ENCODE measurements around the gene ADAMTS16.

Gene ADAMTS16

DNA sequence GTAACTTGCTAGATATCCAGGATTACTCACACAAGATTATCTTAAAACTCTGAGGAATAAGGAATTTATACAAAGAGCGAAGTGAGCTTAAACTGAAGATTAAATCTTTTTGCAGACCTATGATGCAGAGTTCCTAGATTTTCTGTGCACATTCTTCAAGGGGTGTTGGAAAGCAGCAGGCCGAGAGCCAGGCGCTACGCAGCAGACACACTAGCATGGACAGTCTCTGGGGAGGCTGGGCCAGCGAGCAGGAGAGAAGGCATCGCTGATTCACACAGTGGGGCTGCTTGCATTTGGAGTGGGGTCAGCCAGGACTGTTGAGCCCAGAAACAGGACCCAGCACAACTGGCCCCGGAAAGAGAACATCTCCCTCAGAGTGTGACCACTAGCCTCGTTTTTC, 136.3 kb downstream of the ADAMTS16 start:
- in situ Hi-C loops (cut with HindIII; ENCODE audit: low sequenced_read_pairs) = no loop called here

DNA sequence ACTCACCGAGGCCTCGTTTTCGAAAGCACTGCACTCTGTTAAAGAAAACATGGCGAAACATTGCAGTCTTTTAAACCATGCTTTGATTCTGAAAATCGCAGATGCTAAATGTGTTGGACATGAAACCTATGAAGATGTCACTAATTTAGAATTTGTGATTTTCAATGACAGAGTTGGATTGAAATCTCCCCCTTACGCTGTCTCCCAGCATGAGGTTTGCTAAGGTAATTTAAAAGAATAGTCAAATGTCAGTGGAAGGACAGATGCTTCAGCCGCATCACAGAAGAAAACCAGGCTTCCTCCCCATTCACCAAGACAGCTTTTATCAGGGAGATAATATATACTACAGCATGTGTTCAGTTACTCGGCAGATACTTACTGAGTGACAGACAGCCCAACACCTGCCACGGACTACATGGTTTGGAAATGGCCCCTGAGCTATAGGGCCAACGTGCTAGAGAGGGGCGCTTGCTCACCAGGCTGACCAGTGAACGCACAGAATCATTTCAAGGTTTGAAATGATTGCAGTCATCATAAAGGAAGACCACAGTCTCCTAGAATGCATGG, 136.9 kb downstream of the ADAMTS16 start:
- in situ Hi-C loops (cut with HindIII; ENCODE audit: low sequenced_read_pairs) = no loop called here

DNA sequence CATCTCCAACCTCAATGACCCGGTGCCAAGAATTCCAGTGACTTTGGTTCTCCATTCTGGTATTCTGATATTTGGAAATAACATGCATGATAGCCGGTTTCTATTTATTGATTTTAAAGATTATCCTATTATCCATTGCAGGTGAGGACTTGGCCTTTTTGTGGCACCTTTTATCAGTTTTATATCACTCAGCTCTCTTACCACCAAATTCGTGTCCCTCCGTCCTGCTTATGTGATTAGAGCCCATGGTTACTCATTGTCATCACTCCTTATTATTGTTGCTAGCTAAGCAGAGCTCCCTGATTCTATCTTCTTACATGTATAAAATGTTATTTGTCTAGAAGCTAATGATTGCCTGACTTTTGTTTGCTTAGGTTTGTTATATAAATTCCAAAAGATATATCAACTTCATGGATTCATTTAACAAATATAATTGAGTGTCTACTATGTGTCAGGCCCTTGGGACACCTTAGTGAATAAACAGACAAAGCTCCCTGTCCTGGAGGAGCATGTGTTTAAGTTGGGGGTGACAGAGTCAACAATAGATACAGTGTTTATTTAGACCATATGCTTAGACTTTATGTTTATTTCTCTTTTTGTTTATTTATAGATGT, 138.2 kb downstream of the ADAMTS16 start:
- in situ Hi-C loops (cut with HindIII; ENCODE audit: low sequenced_read_pairs) = no loop called here

DNA sequence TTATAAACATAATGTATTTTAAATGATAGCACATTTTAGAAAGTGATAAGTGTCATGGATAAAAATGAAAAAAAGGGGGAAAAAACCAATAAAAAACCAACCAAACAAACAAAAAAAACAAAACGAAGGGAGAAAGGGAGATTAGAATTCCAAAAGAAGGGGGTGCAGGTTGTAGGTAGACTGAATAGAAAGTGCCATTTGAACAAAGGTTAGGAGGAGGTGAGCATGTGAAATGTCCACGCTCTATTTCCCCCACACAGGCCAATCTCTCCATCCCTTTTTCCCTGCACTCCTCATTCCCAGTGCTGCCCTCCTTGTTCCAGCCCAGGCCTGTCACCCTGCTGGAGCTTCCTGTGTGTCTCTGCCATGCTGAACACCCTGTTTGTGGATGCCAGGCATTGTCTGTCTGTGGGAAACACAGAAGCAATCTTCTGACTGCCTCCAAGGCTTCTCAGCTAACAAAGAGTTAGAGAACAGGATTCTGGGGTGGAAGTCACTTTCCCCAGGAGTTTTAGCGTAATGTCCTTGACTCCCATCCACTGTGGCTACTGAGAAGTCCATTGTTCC, 138.8 kb downstream of the ADAMTS16 start:
- in situ Hi-C loops (cut with HindIII; ENCODE audit: low sequenced_read_pairs) = no loop called here

DNA sequence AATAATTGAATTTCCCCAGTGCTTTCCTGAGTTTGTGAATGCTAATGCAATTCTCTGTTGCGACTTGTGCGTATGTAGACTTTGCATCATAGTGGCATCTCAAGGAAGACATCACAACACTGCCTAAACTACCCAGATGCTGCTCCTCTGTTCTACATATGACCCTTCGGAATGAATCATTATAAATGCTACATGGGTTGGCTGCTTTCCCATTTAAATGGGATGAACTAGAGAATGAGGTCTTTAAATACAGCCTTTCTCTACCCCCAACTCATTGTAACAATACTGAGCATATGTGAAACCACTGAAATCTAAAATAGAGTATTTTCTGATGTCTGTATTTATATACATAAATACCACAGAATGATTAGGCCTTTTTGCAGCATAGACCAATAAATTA, 145.8 kb downstream of the ADAMTS16 start:
- in situ Hi-C loops (cut with HindIII; ENCODE audit: low sequenced_read_pairs) = no loop called here

DNA sequence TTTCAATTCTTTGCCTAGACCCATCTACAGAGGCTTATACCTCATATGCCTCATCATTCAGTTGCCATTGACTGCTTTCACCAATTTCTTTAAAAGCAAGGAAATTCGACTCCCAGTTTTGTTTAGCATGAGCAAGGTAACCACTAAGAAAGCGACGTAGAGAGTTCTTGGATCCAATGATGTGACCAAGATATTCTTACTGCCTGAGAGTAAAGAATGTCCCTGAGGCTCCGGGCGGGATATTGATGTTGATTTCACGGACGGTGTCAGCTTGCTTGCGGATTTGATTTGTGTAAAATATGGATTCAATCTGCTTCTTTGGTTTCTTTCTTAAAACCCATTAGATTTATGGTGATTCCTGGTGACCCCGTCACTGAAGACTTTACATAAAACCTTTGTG, 147.3 kb downstream of the ADAMTS16 start:
- in situ Hi-C loops (cut with HindIII; ENCODE audit: low sequenced_read_pairs) = no loop called here

DNA sequence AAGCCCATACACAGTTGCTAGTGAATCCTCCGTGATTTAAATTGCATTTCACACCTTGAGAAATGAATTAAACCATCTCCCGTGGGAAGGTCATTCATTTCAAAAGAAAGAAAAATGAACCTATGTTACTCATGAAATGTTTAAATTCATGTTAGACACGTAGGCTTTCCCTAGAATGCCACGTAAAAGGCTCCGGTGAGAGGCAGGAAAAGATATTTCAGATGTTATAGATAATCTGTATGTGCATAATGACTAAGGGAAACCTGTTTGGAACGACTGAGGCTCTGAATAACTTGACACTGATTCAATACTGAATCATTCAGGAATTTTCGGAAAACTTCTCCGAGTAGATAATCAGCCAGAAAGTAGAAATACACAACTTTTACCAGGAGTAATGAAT, 148.1 kb downstream of the ADAMTS16 start:
- in situ Hi-C loops (cut with HindIII; ENCODE audit: low sequenced_read_pairs) = no loop called here

DNA sequence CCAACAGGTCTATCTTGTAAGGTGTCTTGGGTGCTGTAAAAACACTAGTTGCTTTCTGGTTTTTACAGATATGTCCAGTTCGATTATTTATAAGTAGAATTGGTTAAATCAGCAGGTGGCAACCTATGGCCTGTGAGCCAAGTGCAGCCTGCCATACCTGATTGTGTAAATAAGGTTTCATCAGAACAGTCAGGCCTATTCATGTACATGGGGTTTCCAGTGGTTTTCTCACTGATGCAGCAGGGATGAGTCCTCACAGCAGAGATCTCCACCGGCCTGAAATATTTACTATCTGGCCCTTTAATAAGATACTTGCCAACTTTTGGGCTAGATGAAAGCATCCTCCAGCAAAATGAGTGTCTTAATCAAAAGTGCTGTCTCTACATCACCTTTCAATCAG, 149.4 kb downstream of the ADAMTS16 start:
- in situ Hi-C loops (cut with HindIII; ENCODE audit: low sequenced_read_pairs) = no loop called here

DNA sequence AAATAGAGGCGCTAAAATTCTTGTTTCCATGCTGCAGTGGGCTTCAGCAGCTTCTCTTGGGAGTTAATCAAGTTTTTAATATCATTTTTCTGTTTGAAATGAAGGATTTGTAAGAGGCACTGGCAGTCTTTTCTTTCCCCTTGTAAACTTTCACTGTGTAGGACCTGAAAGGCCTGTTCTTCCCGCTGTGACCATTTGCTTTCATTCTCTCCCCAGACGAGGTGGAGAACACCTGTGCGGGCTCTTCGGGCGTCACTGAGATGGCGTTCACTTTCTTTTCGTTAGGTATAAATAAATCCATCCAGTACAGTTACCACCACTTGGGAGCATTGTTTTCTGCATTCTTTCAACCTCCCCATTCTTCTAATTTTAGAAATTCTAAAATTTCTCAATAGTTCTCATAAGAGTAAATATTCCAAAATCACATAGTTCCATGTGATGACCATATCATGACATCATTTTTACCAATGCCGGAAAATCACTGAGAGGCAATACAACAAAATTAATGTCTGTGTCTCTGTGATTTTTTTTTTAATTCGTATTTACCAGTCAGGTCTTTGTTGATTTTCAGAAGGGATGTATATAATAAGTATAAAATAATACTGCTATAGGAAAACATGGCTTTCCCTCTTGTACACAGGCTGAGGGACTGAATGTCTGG, 150.7 kb downstream of the ADAMTS16 start:
- in situ Hi-C loops (cut with HindIII; ENCODE audit: low sequenced_read_pairs) = no loop called here

DNA sequence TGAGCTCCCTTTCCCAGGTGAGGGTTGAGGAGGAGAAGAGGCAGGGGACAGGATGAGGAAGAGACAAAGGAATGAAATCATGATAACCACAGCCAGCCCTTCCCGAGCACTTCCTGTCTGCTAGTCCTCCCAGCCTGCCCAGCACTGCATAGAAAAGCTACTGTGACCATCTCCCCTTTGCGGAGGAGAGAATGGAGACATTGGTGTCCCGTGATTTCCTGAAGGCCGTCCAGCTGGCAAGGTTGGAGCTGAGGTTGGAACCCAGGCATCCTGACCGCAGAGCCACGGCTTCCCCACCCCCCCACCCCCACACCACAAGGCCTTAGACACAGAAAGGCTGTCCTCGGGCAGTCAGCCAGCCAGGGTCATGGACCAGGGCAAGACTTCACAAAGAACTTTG, 151.2 kb downstream of the ADAMTS16 start:
- in situ Hi-C loops (cut with HindIII; ENCODE audit: low sequenced_read_pairs) = no loop called here

DNA sequence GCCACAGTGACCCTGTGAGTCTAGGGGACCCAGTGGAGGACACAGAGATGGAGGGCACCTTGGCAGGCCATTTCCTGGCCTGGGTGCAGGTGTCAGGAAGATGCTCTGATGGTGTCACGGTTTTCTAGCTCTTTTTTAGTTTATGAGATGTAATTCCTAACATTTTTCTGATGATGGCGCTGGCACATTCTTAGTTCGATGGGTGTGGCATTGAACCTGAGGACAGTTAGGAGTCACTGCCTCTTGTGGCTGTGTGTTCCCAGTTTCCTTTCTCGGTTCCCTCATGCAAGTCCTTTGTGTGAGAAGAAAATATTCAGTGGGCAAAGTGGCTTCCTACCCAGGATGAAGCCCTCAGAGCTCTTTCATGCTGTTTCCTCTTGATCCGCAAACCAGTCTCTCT, 152.9 kb downstream of the ADAMTS16 start:
- in situ Hi-C loops (cut with HindIII; ENCODE audit: low sequenced_read_pairs) = no loop called here

DNA sequence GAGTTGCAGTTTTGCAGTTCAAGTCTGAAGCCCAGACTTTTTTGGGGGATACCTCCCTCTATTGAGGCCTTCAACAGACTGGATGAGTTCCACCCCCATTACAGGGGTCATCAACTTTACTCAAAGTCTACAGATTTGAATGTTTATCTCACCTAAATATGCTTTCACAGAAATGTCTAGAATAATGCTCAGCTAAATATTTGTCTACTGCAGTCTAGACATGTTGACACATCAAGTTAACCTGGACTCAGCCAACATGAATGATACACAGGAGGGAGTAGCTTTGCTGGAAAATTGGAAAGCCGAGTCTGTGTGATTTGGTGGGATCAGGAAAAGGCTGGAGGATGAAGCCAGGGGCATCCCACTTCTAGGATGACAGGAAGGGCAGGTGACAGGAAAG, 154.3 kb downstream of the ADAMTS16 start:
- in situ Hi-C loops (cut with HindIII; ENCODE audit: low sequenced_read_pairs) = no loop called here

DNA sequence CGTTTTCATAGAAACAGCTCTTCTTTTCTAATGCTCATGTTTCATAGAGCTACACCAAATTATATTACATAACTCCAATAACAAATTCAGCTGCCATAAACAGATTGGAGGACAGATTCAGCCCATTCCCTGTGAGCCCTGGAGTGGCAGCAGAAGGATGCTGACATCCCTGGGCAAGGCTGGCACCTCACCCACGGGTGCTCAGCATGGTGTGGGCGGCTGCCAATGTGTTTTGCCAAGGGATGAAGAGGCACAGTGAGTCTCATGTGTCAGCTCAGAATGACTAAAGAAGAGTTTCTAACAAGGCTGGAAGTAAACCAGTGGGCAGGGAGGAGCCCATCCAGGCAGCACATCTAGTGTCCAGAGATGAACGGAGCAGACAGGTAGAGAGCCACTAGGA, 155.2 kb downstream of the ADAMTS16 start:
- in situ Hi-C loops (cut with HindIII; ENCODE audit: low sequenced_read_pairs) = no loop called here

DNA sequence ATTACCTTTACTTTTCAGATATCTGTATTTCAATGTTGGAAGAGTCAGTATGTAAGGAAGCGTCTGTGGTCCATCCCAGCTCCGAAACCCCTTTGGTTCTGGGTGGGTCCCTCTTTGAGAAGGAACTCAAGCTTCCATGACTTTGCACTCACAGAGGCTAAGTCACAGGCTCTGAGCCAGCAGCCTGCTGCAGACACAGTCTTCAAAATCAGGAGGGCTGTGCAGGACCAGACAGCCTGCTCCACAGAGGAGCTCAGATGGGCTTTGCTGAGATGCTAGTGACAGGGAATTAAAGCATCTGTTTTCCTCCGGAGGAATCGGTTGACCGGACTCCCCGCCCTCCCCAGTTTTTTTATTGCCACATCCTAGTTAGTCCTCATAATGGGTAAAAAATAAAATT, 155.9 kb downstream of the ADAMTS16 start:
- in situ Hi-C loops (cut with HindIII; ENCODE audit: low sequenced_read_pairs) = no loop called here

DNA sequence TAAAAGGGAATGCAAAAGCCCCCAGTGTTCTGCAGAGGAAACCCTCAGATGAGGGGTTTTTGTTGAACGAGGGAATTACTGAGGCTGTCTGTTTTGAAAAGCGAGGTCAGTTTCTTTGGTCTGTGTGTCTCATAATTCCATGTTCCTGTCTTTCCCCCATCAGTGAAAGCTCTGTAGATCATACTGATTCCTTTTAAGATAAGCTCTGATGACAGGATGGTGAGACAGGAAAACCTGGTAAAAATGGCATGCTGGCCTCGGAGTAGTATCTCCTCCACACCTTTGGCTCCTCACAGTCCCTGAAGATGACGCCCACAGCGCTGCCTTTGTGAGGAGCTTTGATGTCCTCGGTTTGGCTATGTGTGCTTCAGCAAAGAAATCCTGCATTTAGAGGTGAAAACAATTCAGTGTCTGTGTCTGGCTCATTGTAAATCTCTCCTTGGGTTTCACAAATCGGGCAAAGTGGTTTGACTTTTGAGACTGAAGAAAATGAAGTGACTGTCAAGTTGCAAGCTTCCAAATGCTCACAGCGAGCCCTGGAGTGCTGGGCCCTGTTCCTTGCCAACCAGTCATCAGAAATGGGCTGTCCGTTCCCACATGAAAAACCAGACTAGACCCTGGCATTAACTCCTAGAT, 157.4 kb downstream of the ADAMTS16 start:
- in situ Hi-C loops (cut with HindIII; ENCODE audit: low sequenced_read_pairs) = no loop called here

DNA sequence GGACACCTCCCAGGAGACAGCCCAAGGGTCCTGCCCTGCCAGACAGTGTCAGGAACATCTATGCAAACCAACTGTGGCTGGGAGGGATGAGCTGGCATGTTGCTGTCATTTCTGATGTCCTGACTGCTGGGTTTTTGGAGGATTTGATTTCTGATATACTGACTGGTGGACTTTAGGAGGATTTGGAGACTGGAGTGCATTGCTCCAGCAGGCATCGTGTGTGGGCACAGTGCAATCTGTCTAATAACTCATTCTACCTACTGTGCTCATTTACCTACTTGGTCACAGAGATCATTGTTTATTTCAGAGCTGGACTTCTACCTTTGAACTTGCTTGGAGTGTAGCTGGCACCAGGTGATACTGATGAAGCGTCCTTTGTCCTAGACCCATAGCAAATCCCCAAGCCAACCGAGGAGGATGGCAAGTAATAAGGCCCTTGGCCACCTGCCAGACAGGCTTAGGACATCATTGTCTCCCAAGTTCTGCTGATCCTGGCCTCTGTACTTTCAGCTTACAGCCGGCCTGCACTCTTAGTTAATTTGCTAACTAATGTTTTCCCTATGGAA, 158.0 kb downstream of the ADAMTS16 start:
- in situ Hi-C loops (cut with HindIII; ENCODE audit: low sequenced_read_pairs) = no loop called here

DNA sequence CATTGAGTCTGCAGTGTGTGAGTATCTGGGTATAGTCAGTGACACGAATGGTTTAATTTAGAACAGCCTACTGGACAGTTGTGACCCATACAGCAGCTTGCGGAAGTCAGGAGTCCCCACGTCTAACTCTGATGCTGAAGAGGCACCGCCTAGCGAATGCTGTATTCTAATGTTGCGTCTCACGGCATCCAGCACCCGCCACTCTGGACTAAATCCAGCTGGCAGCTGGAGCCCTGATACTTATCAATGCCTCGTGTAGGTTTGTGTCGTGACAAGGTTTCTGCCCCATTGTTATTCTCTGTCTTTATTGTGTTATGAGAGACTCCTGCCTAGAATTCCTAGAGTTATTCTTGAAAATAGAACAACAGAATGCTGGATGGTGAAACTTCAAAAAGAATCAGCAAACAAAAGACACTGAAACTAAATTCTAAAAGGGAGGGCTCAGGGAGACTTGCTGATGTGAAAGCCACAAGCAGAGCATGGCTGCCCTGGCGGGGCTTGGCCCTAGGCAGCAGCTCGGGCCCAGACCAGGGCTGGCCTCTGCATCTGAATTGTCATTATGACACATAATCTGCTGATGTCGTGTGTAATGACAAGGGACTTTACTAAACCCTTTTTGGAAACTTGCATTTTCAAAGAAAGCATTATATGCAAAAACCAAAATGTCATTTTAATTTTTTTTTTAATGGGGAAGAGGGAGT, 158.9 kb downstream of the ADAMTS16 start:
- in situ Hi-C loops (cut with HindIII; ENCODE audit: low sequenced_read_pairs) = no loop called here

DNA sequence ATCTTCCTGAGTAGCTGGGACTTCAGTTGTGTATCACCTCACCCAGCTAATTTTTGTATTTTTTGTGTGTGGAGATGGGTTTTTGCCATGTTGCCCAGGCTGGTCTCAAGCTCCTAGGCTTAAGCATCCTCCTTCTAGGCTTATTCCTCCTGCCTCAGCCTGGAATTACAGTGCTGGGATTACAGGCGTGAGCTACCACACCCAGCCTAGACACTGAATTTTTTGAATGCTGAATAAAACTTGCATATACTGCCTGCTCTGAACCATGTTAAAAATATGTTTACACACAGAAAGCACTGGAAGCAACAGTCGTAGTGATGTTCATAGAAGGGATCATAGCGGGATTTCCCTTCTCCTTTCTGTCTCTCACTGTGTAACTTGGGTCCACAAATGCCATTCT, 161.0 kb downstream of the ADAMTS16 start:
- in situ Hi-C loops (cut with HindIII; ENCODE audit: low sequenced_read_pairs) = no loop called here

DNA sequence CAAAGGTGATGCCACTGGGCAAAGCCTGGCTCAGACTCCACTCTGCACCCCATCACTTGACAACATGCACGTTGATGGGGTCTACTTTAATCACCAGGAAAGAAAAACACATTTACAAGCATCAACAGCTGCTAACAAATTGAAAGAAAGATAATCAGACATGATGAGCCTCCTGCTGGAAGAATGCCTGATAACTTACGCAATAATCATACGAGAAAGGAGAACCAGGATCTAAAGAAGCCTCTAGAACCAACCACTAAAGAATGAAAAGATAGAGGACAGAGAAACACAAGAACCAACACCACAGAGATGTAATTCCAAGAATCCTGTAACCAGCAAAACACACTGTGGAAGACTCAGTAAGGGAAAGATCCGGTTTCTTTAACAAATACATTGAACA, 162.1 kb downstream of the ADAMTS16 start:
- in situ Hi-C loops (cut with HindIII; ENCODE audit: low sequenced_read_pairs) = no loop called here

DNA sequence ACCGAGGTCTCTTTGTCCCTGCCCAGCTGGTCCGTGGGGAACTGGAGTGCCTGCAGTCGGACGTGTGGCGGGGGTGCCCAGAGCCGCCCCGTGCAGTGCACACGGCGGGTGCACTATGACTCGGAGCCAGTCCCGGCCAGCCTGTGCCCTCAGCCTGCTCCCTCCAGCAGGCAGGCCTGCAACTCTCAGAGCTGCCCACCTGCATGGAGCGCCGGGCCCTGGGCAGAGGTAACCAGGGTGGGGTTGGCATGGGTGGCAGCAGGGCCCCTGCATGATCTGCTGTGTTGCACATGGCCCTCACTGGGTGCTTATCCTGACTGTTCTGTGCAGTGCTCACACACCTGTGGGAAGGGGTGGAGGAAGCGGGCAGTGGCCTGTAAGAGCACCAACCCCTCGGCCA, 163.1 kb downstream of the ADAMTS16 start:
- in situ Hi-C loops (cut with HindIII; ENCODE audit: low sequenced_read_pairs) = no loop called here

All from DLD1 (cell line).